Cardiac fibroblast (primary cell): ENCODE measurements around the gene PSMD8.
A peak's percentile ranks its signal among the peaks of the same experiment; 100 is the strongest.

ENCODE experiments used
- DNase-seq, 2 donors: peaks; one replicate each; pipeline versions ENCODE4 v3.0.0 to v3.0.0-alpha.2; 2010; ENCODE audit warnings: low read depth in 2 of 2
- H3K4me3 ChIP-seq, 2 donors: replicated peaks in 1 of 2; 1 replicate in 1 of 2; 2 replicates in 1 of 2; pipeline ENCODE4 v1.5.1; 2011; ENCODE audit warnings: low read depth in 2 of 2, low read length in 2 of 2, mild to moderate bottlenecking in 2 of 2, moderate library complexity in 1 of 2
- CTCF ChIP-seq: IDR thresholded peaks from one replicate; pipeline ENCODE4 v1.5.1; 2011; ENCODE audit warnings: low read depth, mild to moderate bottlenecking, low read length, inconsistent platforms

PSMD8 gene

GRCh38 chr19:38400361-38400760 lies 26.0 kb downstream of the PSMD8 start:
- no peak for DNase-seq
- no peak overlapping the region for H3K4me3 ChIP-seq
- TF ChIP-seq CTCF = no peak

GRCh38 chr19:38401148-38401547 lies 26.8 kb downstream of the PSMD8 start:
- peak; percentile 49 to 51 for DNase-seq
- TF ChIP-seq CTCF = no peak
- H3K4me3 ChIP-seq = no peak overlapping the region

- peak overlapping the region; percentile 35 to 43 for H3K4me3 ChIP-seq
- TF ChIP-seq CTCF = no peak
- DNase-seq = no peak
Observed at GRCh38 chr19:38402623-38402966, 28.2 kb downstream of the PSMD8 start.

- peak; percentile 64 for TF ChIP-seq CTCF
- peak; percentile 96 to 98 for DNase-seq
- H3K4me3 ChIP-seq = peak within 1 kb of the TSS; percentile 88 to 95
Observed at GRCh38 chr19:38402967-38403674, 28.8 kb downstream of the PSMD8 start, which contains the start of gene FAM98C. FAM98C (plus strand) TSS chr19:38403093; CDS start chr19:38403154, 61 bp downstream.

- no peak for DNase-seq
- no peak overlapping the region for H3K4me3 ChIP-seq
- TF ChIP-seq CTCF = no peak
Observed at GRCh38 chr19:38404858-38405257, 30.5 kb downstream of the PSMD8 start.

- DNase-seq = no peak
- no peak for TF ChIP-seq CTCF
- H3K4me3 ChIP-seq = no peak overlapping the region
Observed at GRCh38 chr19:38405276-38405675, 30.9 kb downstream of the PSMD8 start.
